HCT116 (cell line): ENCODE measurements around the gene GRK5.

Experiments used
- CEBPB ChIP-seq: IDR thresholded peaks from 2 replicates; pipeline ENCODE4 v1.6.1; 2012; ENCODE audit warnings: low read depth
- CTCF ChIP-seq, 3 experiments: fragments of 200-600 bp in 1 of 3; sonication (generic) in 1 of 3; IDR thresholded peaks in 2 of 3; conservative IDR thresholded peaks in 1 of 3; 2 replicates each; pipeline ENCODE4 v1.5.1; 2012 to 2017; ENCODE audit warnings: low read depth in 2 of 3, low read length in 2 of 3, antibody characterized with exemption in 1 of 3, borderline replicate concordance in 1 of 3, control low read depth in 1 of 3, mild to moderate bottlenecking in 1 of 3, mixed read lengths in 1 of 3, mixed run types in 1 of 3, moderate library complexity in 1 of 3; ENCODE audit not compliant: insufficient read depth in 1 of 3
- EGR1 ChIP-seq: IDR thresholded peaks from 2 replicates; pipeline ENCODE4 v1.6.1; 2012; ENCODE audit warnings: low read depth
- EZH2 ChIP-seq: fragments of 200-600 bp; sonication (generic); IDR thresholded peaks from 2 replicates; pipeline ENCODE4 v1.6.1; 2017; ENCODE audit warnings: antibody characterized with exemption, mixed run types
- EZH2phosphoT487 ChIP-seq: fragments of 200-600 bp; IDR thresholded peaks from 2 replicates; pipeline ENCODE4 v1.6.1; 2018; ENCODE audit warnings: antibody characterized with exemption, borderline replicate concordance
- MAX ChIP-seq: IDR thresholded peaks from 2 replicates; pipeline ENCODE4 v1.6.1; 2012
- POLR2A ChIP-seq: IDR thresholded peaks from 2 replicates; pipeline ENCODE4 v1.7.0; 2011; ENCODE audit warnings: borderline replicate concordance; ENCODE audit not compliant: insufficient read depth, insufficient read length; ENCODE audit errors: extremely low read depth
- POLR2AphosphoS5 ChIP-seq: IDR thresholded peaks from 2 replicates; pipeline ENCODE4 v1.6.1; 2011; ENCODE audit warnings: mild to moderate bottlenecking, low read depth, low read length, moderate library complexity
- RAD21 ChIP-seq: IDR thresholded peaks from 2 replicates; pipeline ENCODE4 v1.6.1; 2012; ENCODE audit warnings: low read depth, mild to moderate bottlenecking
- ZBTB33 ChIP-seq: IDR thresholded peaks from 2 replicates; pipeline ENCODE4 v1.6.1; 2011; ENCODE audit warnings: mild to moderate bottlenecking, low read length, moderate library complexity; ENCODE audit not compliant: insufficient replicate concordance; ENCODE audit errors: extremely low read depth

DNA sequence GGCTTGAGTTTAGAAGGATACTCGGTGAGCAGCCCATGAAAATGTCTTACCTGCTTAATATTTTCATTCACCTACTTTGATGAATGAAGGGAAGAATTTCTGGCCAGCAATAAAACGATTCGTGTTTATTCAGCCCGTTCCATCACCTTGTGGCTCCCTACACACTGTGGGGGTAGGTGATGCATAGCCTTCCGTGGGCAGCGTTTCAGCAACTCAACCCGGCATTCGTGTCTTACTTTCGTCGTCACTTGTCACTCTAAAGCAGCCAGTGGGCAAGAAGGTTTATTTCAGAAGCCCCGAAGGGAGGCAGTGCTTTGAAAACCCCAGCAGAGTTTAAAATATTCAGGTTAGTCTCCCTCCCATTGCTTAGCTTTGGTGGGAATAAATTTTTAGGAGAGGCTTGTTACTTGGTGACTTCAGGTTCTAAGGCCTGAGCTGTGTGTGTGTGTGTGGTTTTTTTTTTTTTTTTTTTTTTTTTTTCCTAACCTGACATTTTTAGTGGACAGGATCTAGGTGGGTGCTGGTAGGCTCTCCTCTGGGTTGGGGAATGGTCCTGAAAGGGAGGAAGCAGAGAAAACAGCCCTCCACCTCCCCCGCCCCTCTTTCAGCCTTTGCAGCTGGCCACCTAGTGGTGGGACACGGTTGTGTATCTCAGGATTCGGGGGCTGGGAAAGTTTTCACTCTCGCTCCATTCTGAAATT, 1.8 kb downstream of the GRK5 start:
- TF ChIP-seq POLR2AphosphoS5 (no peak), CTCF (IDR thresholded peaks at IDR 0.05 in 2 of 3, conservative IDR thresholded peaks at IDR 0.05 in 1 of 3; ENCODE audit: borderline replicate concordance in 1 of 3, insufficient read depth in 1 of 3, low read depth in 2 of 3, low read length in 2 of 3) (peak; percentile 79 to 98 (median 97); a peak in 5 of 6 replicates), POLR2A (no peak), MAX (no peak), EZH2phosphoT487 (no peak), EZH2 (no peak), ZBTB33 (no peak), CEBPB (no peak), EGR1 (peak; percentile 54), RAD21 (peak; percentile 70)
